H1 (cell line): Measurements from ENCODE around the gene IL3.

ENCODE experiments used
- ATF3 ChIP-seq: IDR thresholded peaks from 2 replicates; pipeline ENCODE4 v1.6.1; 2011; ENCODE audit warnings: low read depth, mild to moderate bottlenecking, low read length; ENCODE audit not compliant: insufficient read depth
- CTCF ChIP-seq, 3 experiments: IDR thresholded peaks; 1 replicate in 2 of 3; 2 replicates in 1 of 3; pipeline versions ENCODE4 v1.5.1 to v1.6.1; 2011; ENCODE audit warnings: low read length in 3 of 3, mild to moderate bottlenecking in 3 of 3, inconsistent platforms in 2 of 3, low read depth in 1 of 3, moderate library complexity in 1 of 3; ENCODE audit not compliant: insufficient read depth in 1 of 3; ENCODE audit errors: control extremely low read depth in 1 of 3
- SUZ12 ChIP-seq: fragments of 200-600 bp; sonication (generic); IDR thresholded peaks from 2 replicates; pipeline ENCODE4 v1.6.1; 2012; ENCODE audit warnings: mild to moderate bottlenecking, inconsistent platforms, low read length, moderate library complexity, mixed read lengths
- TF ChIP-seq, protein P1 (sequence below): fragments of 300-600 bp; sonication (generic); IDR thresholded peaks from 2 replicates; pipeline ENCODE4 v1.7.1; 2012; ENCODE audit warnings: low read length, moderate library complexity, mild to moderate bottlenecking, inconsistent platforms; ENCODE audit not compliant: insufficient replicate concordance

DNA sequence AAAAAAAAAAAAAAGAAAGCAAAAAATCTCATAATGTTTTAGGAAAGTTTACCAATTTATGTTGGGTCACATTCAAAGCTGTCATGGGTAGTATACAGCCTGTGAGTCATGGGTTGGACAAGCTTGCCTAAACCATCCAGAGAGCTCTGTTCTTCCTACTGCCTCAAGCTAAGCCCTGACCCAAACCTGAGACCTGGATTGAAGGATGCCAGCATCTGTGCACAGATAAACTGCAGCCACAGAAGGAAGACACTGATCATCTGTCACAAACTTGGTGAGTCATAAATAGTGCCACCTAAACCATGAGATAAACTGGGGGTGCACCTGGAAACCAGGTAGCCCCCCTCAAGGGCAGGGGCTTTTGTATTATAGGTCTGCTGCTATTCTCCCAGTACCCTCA, 44.1 kb downstream of the IL3 start:
- TF ChIP-seq, protein P1, sequence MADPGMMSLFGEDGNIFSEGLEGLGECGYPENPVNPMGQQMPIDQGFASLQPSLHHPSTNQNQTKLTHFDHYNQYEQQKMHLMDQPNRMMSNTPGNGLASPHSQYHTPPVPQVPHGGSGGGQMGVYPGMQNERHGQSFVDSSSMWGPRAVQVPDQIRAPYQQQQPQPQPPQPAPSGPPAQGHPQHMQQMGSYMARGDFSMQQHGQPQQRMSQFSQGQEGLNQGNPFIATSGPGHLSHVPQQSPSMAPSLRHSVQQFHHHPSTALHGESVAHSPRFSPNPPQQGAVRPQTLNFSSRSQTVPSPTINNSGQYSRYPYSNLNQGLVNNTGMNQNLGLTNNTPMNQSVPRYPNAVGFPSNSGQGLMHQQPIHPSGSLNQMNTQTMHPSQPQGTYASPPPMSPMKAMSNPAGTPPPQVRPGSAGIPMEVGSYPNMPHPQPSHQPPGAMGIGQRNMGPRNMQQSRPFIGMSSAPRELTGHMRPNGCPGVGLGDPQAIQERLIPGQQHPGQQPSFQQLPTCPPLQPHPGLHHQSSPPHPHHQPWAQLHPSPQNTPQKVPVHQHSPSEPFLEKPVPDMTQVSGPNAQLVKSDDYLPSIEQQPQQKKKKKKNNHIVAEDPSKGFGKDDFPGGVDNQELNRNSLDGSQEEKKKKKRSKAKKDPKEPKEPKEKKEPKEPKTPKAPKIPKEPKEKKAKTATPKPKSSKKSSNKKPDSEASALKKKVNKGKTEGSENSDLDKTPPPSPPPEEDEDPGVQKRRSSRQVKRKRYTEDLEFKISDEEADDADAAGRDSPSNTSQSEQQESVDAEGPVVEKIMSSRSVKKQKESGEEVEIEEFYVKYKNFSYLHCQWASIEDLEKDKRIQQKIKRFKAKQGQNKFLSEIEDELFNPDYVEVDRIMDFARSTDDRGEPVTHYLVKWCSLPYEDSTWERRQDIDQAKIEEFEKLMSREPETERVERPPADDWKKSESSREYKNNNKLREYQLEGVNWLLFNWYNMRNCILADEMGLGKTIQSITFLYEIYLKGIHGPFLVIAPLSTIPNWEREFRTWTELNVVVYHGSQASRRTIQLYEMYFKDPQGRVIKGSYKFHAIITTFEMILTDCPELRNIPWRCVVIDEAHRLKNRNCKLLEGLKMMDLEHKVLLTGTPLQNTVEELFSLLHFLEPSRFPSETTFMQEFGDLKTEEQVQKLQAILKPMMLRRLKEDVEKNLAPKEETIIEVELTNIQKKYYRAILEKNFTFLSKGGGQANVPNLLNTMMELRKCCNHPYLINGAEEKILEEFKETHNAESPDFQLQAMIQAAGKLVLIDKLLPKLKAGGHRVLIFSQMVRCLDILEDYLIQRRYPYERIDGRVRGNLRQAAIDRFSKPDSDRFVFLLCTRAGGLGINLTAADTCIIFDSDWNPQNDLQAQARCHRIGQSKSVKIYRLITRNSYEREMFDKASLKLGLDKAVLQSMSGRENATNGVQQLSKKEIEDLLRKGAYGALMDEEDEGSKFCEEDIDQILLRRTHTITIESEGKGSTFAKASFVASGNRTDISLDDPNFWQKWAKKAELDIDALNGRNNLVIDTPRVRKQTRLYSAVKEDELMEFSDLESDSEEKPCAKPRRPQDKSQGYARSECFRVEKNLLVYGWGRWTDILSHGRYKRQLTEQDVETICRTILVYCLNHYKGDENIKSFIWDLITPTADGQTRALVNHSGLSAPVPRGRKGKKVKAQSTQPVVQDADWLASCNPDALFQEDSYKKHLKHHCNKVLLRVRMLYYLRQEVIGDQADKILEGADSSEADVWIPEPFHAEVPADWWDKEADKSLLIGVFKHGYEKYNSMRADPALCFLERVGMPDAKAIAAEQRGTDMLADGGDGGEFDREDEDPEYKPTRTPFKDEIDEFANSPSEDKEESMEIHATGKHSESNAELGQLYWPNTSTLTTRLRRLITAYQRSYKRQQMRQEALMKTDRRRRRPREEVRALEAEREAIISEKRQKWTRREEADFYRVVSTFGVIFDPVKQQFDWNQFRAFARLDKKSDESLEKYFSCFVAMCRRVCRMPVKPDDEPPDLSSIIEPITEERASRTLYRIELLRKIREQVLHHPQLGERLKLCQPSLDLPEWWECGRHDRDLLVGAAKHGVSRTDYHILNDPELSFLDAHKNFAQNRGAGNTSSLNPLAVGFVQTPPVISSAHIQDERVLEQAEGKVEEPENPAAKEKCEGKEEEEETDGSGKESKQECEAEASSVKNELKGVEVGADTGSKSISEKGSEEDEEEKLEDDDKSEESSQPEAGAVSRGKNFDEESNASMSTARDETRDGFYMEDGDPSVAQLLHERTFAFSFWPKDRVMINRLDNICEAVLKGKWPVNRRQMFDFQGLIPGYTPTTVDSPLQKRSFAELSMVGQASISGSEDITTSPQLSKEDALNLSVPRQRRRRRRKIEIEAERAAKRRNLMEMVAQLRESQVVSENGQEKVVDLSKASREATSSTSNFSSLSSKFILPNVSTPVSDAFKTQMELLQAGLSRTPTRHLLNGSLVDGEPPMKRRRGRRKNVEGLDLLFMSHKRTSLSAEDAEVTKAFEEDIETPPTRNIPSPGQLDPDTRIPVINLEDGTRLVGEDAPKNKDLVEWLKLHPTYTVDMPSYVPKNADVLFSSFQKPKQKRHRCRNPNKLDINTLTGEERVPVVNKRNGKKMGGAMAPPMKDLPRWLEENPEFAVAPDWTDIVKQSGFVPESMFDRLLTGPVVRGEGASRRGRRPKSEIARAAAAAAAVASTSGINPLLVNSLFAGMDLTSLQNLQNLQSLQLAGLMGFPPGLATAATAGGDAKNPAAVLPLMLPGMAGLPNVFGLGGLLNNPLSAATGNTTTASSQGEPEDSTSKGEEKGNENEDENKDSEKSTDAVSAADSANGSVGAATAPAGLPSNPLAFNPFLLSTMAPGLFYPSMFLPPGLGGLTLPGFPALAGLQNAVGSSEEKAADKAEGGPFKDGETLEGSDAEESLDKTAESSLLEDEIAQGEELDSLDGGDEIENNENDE: no peak
- TF ChIP-seq ATF3 (no peak), CTCF (IDR thresholded peaks at IDR 0.05; ENCODE audit: control extremely low read depth in 1 of 3, insufficient read depth in 1 of 3, low read depth in 1 of 3, low read length in 3 of 3) (no peak), SUZ12 (no peak)
